Germinal center (tissue), 1 donor: ENCODE results near the gene JAM3.

ENCODE experiments used
- DNase-seq: peaks from one replicate; pipeline ENCODE4 v3.0.0; 2012; ENCODE audit warnings: mixed read lengths, low spot score

JAM3 gene

DNA sequence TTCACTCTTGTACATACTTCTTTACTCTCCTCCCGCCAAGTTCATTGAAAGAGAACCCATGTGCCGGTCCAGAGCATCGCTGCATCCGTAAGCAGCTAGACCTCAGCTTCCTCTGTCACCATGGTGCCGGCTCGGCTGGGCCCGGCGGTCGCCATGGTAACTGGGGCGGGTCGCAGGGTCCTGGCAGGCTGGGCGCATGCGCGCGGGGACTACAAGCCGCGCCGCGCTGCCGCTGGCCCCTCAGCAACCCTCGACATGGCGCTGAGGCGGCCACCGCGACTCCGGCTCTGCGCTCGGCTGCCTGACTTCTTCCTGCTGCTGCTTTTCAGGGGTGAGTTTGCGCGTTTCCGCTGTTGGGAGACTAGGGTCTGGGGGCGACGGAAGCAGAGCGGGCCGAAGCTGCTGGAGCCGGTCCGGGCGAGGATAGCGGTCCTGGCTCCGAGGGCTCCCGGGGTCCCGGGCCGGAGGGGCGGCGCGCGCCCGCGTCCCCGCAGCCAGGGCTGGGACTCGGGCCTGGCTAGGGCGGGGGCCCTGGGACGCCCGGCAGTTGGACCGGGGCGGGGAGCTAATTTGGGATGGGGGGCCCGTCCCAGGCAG, at the start of gene JAM3:
TSS of gene JAM3 (plus strand) at position 244 of the 597 bp plus-strand sequence. CDS start at position 256, 12 bp downstream.
- peak; percentile 99 for DNase-seq

DNA sequence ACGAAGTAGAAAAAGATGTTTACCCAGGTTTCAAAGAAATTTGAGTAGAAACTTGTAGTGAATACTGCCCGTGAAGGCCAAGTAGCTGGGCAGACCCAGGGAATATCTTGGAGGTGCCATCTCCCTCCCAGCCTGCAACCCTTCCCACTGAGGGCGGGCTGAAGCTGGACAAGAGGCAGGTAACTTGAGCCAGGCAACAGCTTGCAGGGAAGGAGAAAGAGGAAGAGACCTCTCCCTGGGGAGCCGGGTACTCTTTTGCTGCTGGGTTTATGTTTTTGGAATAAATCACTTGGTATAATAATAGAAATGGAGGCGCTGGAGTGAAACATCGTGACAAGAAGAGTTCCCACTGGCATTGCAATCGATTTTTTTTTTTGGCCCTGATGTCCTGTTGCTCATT, 49.4 kb upstream of the JAM3 start:
- DNase-seq, result peak; percentile 12

DNA sequence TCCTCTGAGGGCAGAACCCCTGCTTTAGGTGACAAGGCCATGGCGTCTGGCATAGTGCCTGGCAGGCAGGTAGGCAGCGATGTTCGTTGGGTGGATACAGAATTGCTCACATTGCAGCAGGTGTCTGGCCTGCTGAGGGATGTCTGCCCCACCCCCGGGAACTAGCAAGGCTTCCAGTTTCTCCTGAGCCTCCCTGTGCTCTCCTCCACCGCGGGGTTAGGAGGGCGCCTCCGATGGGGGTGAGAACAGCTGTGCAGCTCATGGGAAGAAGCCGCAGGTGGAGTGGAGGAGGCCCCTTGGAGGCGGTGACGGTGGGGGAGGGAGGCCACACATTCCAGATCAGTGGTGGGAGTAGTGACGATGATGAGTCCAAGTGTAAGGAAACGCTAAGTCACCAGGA, 48.3 kb upstream of the JAM3 start:
- no peak for DNase-seq

DNA sequence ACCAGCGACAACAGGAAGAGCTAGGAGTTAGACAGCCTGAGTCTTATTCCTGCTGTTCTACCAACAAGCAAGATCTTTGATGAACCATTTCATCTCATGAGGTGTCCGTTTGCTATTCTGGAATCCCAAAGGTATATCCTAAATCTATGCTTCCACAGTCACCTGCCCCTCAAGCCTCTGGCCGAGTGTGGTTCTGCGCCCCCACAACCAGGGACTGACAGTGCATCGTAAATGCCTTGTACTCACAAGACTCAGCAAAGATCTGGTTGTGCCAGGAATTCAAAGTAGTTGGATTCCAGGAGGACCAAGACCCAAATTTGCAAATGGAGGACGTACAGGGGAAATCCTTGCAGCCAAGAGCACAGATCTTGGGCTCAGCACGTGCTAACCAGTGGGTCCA, 47.5 kb upstream of the JAM3 start:
- no peak for DNase-seq

DNA sequence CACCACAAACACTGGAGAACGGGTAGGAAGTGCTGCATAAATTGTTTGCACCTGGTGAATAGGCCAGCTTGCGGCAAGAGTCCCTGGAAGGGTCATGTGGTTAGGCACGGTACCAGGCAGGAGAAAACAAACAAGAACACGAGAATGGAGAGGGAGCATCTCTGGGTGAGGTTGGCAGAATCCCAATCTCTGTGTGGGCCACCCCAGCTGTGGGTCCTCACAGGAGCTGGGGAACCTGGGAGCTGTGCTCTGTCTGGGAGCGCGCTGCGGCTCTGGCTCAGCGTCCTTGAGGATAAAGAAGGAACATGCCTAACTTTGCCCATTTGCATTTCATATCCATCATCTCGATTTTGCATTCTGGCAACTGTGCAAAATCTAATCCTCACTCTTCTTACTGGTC, 46.1 kb upstream of the JAM3 start:
- DNase-seq, result no peak

DNA sequence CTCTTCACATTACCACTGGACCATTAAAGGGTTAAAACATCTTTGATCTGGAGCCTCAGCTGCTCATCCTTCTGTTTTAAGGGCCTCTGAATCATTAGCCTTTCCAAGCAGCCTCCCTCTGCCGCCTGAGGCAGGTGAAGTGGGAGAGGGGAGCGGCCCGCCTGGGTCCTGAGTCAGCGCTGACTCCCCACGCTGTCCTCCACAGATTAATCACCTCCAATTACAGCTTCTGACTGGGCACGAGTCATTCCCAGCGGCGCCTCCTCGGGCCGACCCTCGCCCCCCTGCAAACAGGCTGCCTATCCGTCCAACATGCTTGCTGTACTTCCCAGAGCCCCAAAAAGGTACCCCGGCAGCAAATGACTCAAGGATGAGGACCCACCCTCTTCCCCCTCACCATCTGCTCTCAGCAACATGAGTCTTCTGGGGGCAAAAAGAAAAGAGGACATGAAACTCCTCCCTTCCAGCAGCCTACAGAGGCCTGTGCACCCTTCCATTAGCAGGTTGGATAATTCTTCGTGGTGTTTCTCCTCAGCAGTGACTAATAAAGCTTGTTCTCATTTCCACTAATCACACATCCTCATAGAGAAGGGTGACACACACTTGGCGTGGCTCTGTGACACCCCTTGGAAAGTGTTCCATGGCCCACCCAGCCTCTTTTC, 44.3 kb upstream of the JAM3 start:
- DNase-seq, result no peak

DNA sequence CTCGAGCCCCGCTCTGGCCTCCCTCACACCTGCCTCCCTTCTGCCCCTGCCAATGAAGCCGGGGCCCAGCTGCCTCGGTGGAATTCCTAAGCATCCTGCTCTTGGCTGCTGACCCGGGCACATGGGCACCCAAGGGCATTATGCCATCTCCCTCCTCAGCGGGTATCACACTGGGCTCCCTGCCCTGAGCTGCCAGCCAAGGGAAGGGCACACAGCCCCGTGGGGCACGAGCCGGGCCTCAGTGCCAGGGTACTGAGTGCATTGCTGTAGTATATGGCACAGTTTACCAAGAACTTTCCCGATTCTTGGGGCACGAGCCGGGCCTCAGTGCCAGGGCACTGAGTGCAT, 43.8 kb upstream of the JAM3 start:
- DNase-seq, result no peak

DNA sequence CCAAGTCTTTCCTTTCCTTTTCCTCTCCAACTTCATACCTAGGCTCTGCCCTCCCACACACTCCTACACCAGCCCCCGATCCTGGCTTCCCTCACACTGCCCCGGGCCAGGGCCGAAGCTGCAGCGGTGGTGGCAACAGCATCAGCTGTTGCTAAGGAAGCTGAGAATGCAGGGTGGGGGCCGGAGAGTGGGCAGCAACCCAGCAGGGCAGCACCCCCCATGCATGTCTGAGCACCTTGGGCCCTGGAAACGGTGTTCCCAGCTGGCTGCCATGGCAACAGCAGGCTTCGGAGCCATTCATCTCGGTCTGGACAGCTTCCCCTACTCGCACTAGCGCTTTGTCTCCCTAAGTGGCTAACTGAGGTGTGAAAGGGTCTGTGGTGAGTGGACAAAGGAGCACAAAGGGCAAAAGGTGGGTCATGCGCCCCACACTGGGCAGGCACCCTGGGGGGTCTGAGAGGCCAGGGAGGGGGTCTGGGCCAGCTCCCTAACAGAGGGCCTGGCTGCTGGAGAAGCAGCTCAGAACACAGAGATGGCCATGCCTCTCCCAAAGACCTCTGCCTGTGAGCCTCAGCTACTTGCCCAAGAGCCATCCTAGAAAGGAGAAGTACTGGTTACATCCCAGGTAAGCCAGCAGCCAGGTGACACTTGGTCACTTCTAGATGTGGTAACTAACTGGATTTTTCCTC, 42.1 kb upstream of the JAM3 start:
- DNase-seq, result no peak

DNA sequence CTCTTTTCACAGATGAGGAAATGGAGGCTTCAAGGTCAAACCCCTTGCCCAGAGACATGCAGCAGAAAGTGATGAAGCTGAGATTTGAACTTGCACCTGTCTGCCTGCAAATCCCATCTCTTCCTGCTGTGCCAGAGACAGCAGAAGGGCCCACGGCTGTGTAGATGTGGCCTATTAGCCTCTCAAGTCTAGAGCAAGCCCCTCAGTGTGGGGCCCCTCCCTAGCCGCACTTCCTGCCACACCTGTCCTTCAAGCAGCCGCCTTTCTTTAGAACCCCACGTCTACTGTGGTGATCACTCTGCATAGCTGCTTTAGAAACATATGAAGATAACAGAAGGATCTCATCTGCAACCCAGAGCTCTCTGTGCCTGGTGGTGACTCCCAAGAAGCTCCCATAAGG, 41.2 kb upstream of the JAM3 start:
- DNase-seq, result no peak

DNA sequence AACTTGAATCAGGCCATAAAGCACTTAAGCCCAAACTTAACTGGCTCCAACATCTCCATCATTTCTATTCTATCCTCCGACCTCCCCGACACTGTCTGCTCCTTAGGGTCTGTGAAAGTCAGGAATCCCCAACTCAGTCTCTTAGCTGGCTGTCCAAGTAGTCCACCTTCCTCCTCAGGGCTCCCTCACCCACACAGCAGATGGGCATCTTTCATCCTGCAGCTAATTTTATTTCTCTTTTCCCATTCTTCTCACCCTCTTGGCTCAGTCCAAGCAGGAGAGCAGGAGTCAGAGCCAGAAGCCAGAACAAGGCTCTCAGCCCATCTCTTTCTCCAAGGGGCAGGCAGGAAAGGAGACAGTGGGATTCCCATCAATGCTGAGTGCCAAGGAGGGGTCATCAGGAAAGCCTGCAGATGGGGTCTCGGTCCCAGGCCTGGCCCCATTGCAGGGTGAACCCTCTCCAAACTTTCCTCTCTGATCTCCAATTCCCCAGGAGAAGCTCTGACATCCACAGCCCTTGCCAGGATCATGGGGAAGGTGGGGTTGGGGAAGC, 40.4 kb upstream of the JAM3 start:
- DNase-seq, result no peak

DNA sequence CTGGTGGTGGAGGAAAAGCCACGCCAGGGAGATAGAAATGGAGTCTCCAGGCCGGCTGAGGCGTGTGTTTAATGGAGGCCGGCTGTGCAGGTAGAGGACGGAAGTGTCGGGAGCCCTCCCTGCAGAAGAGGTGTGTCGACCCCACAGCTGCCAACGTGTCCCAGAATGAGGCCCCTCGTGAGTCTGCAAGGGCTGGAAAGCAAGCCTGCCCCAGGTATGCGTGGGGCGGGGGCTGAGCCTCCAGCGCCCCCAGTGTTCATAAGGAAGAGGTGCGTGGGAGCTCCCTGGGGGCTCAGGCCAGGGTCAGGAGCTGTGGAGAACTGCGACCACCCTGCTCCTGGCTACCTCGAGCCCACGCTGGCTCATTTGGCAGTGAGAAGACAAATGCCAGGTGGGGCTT, 38.0 kb upstream of the JAM3 start:
- peak; percentile 30 for DNase-seq

DNA sequence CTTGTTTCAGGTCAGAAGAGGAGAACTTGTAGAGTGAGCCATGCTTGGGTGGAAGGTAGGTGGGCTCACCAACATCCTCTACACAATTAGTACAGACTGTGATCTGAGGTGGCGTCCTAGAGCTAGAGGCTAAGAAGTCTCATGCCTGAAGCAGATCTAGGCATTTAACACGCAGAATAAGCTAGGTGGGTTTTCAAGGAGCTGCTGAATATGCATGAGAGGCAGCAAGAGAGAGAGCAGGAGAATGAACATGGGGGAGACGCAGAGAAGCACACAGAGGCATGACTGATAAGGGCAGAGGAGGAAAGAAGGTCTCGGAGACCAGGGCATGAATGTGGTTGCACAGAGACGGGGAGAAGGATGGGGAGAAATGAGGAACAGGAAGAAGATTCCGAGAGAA, 36.8 kb upstream of the JAM3 start:
- DNase-seq, result no peak

DNA sequence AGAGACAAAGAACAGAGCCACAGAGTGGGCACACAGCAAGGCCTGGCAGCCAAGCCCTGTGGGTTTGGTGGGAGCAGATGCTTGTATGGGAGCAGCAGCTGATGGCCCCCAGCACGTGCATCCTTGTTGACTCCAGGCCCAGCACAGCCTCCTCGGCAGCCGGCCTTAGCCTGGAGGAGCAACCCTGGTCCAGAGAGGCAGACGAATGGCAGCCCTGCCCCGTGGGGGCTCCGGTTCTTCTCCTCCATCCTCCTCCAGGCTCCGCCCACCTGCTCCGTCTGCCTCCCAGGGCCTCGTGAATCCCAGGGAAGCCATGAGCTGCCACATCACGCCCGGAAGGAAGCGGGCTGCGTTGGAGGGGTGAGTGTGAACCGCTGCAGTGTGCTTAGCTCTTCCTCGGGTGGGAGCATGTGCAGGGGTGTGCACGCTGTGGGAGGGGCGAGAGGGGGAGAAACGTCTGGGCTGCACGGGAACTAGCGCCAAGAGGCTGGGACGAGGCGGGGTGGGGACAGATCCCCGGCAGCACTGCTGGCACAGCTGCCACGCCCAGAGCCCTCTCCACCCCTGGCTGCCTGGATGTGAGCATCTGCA, 36.3 kb upstream of the JAM3 start:
- DNase-seq, result no peak

DNA sequence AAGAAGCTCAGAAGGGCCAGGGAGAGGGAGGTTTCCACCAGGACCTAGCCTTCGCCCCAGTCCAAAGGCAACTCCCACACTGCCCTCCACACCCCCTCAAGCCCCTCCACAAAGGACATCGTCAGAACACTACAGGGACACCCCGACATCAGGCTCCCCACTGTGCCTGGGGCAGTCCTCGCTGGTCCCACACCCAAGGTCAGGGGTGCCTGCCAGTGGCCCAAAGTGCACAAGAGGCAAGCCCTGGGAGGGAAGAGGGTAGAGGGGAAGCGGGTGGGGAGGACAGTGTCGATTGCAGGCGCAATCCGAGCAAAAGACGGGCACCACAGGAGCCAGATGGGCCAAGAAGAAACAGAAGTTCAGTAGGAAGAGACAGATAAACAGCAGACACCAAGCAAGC, 35.6 kb upstream of the JAM3 start:
- DNase-seq, result no peak

DNA sequence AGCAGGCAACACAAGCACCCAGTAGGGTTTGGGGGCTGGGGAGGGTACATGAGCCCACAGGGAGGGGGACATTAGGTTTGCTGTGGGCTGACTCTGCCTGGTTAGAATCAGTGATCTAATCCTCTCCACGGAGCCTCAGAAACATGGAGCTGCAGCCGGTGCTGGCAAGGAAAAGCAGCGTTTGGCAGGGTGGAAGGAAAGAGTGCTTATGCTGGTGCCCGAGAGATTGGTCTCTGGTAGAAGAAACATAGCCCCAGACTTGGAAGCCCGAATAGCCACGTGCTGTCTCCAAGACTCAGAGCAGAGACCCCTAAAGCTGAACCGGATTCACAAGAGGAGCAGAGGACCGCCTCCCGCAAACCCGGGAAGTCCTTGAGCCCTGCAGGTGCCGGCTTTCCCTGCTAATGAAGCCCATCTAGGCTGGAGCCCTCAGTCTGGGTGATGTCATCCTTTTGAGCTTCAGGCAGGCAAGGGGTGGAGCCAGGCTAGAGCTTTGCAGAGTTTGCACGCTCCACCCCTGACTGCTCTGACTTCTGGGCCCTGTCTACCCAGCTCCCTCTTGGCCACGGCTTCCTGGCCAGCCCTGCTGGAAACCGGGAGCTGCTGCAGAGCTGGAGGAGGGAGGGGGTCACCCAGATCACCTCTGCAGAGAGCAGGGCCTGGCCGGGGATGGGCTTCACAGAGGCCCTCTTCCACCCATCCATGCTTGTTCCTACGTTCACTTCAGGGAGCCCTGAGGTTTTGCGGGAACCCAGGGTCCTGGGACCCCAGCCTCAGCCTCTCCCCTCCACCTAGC, 35.0 kb upstream of the JAM3 start:
- DNase-seq, result peak; percentile 39

DNA sequence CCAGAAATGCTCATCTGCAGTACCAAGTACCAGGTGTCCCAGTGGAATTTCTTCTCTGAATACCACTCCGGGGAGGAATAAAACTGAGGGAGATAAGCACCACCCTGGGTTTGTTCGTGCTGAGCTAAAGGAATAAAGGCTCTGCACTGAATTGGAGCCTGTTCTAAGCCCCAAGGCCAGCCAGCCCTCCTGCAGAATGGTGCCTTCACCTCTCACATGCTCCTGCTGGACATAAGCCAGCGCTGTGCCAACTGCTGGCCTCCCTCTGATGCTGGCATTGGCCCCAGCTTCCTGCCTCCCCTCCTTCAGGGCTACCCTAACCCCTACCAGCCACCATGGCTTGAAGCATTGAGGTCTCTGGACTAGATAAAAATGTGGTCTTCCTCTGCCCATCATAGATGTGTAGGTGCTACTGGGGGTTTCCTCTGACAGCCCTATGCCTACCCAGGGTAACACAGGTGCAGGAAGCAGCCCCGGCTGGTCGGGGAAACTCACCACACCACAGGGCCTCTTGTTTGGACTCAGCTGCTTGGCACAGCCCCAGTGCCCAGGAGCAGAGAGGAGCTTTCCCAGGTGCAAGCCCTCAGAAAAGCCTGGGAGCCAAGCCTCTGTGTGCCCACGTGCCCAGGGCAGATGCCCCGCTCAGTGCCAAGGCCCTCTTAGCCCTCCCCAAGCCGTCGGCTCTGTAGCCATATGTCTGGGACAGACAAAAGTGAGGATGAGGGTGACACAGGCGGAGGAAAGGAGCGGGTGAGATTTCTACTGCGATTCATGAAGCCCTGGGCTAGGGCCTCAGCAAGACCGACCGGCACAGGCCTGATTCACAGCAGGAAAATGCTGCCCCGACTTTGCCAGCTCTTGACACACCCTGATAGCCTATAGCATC, 34.1 kb upstream of the JAM3 start:
- no peak for DNase-seq

DNA sequence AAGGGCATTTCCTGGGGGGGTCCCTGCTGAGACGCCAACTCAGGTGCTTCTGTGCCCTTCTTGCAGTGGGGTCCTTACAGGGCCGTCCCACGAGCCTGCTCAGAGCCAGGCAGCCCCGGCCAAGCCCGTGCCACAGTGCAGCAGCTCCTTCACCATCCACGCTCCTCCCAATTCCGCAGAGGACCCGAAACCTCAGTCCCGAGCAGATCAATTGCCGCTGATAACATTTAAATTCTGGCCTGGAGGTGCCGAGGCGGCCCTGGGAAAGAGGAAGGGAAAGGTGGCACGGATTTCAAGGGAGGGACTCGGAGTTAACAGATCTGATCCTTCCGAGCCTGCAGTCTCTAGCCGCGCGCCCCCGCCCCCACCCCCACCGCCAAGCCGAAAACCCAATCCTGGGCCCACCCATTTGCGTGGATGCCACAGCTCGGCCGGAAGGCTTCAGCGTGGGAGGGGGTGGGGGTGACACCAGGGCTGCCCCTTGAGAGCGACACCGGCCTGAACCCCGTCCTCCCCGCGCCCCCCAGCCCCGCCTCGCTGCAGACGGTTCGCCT, 32.3 kb upstream of the JAM3 start:
- DNase-seq, result no peak

DNA sequence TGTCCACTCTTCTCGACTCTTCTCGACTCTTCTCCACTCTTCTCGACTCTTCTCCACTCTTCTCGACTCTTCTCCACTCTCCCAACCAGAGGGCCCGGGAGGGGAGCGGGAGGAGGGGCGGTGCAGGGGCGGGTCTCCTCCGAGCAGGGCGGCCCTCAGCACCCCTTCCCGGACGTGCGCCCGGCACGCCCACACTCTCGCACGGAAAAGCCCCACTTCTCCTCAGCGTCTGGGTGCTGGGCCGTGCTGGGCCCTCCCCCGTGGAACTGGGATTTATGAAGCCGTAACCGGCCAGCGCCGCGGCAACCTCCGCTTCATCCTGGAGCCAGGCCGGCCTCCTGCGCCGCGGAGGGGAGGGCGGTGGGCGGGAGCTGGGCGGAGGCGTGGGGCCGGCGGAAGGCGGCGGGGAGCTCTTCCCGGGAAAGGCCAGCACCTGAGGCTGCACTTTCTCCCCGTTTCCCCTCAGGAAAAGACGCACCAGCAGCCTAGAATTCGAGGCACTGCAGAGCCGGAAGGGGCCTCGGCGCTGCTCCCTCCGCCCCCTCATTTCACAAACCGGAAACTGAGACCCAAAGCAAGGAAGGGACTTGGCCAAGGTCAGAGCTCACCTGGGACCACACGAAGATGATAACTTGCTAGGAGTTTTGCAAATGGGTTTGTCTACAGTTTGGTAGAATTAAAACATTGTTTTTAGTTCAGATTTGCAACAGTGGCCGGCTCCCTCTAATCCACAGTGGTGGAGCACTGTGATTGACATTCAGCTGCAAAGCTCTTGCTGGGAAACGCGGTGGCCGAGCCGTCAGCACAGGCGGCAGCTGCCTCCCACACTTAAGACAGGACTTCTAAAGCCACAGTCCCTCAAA, 31.6 kb upstream of the JAM3 start:
- DNase-seq, result peak; percentile 38

DNA sequence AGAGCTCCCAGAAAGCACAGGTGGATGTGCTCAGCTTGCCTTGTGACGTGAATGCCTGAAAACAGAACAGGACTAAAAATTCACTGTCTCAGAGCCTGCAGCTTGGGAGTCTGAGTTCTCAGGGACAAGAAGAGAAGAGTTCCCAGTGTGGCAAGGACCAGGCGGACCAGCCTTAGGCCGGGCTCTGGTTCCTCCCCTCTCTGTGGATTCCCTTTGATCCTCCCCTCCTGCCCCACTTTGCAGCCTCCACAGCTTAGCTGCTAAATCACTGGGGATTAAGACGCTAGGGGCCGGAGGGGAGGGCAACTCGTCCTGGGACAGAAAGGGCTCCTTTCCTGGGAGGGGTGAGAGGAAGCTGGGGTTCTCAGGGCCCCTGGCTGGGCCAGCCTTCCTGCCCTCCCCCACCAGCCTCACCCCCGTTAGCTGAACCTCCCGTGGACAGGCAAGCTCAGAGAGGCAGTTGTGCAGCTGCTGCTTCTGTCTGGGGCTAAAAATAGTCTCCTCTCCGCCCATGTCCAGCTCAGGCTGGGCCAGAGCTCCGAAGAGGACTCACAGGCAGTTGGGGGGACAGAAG, 29.9 kb upstream of the JAM3 start:
- DNase-seq, result no peak
